GM21381 (cell line): ENCODE measurements around the gene SLC6A8.
"Not testable (repeated sequence)": the region's sequence is repeated elsewhere in the genome, so short reads cannot be mapped to it uniquely, and the experiment has no call there.

ENCODE experiments used
- ATAC-seq: cut with Tn5 transposase; IDR thresholded peaks from one replicate; pipeline ENCODE4 v1.9.1; 2021; ENCODE audit warnings: mild to moderate bottlenecking, moderate library complexity; ENCODE audit not compliant: unreplicated experiment

Gene SLC6A8

GRCh38 chrX:153670748-153671588 is 16.8 kb upstream of the SLC6A8 start:
- no peak for ATAC-seq

- ATAC-seq: no peak
Observed at GRCh38 chrX:153671589-153672530, 15.9 kb upstream of the SLC6A8 start.

- no peak for ATAC-seq
Observed at GRCh38 chrX:153672531-153673427, 14.9 kb upstream of the SLC6A8 start.

- no peak for ATAC-seq
Observed at GRCh38 chrX:153673428-153674218, 14.1 kb upstream of the SLC6A8 start, which contains the start of gene PNCK. Gene PNCK (minus strand): TSS chrX:153673813. CDS start chrX:153673076, 737 bp downstream.

GRCh38 chrX:153674219-153674851 is 13.4 kb upstream of the SLC6A8 start:
- ATAC-seq: no peak

- ATAC-seq: no peak
Observed at GRCh38 chrX:153681175-153681574, 6.6 kb upstream of the SLC6A8 start.

- ATAC-seq: not testable (repeated sequence)
Observed at GRCh38 chrX:153683486-153683885, 4.2 kb upstream of the SLC6A8 start.

- ATAC-seq: no peak
Observed at GRCh38 chrX:153684467-153685155, 3.1 kb upstream of the SLC6A8 start.

- ATAC-seq: no peak
Observed at GRCh38 chrX:153685156-153685536, 2.6 kb upstream of the SLC6A8 start.

GRCh38 chrX:153685751-153686696 is 1.7 kb upstream of the SLC6A8 start:
- ATAC-seq: no peak

- ATAC-seq: no peak
Observed at GRCh38 chrX:153686711-153687110, 1.0 kb upstream of the SLC6A8 start.

GRCh38 chrX:153688071-153688470 is 345 bp downstream of the SLC6A8 start:
- no peak for ATAC-seq

GRCh38 chrX:153688506-153688905 is 780 bp downstream of the SLC6A8 start:
- no peak for ATAC-seq

GRCh38 chrX:153688911-153689590 is 1.3 kb downstream of the SLC6A8 start:
- no peak for ATAC-seq

GRCh38 chrX:153689654-153690465 is 2.1 kb downstream of the SLC6A8 start:
- ATAC-seq: no peak

GRCh38 chrX:153690466-153690865 is 2.7 kb downstream of the SLC6A8 start:
- ATAC-seq: no peak
